Transverse colon (tissue), 3 donors: ENCODE data around the gene FYB1.

Source experiments
- POLR2A ChIP-seq: fragments of 450-650 bp; IDR thresholded peaks from one replicate; pipeline ENCODE4 v1.6.1; 2016; ENCODE audit warnings: antibody characterized with exemption, mild to moderate bottlenecking, moderate library complexity
- TF ChIP-seq, protein P1 (sequence below), 5 experiments: fragments of 200-600 bp in 3 of 5; fragments of 450-650 bp in 2 of 5; sonication (generic) in 3 of 5; IDR thresholded peaks; 1 replicate in 2 of 5; 2 replicates in 3 of 5; pipeline ENCODE4 v1.5.1; 2016 to 2017; ENCODE audit warnings: antibody characterized with exemption in 5 of 5, inconsistent platforms in 3 of 5, mild to moderate bottlenecking in 2 of 5, moderate library complexity in 1 of 5

DNA sequence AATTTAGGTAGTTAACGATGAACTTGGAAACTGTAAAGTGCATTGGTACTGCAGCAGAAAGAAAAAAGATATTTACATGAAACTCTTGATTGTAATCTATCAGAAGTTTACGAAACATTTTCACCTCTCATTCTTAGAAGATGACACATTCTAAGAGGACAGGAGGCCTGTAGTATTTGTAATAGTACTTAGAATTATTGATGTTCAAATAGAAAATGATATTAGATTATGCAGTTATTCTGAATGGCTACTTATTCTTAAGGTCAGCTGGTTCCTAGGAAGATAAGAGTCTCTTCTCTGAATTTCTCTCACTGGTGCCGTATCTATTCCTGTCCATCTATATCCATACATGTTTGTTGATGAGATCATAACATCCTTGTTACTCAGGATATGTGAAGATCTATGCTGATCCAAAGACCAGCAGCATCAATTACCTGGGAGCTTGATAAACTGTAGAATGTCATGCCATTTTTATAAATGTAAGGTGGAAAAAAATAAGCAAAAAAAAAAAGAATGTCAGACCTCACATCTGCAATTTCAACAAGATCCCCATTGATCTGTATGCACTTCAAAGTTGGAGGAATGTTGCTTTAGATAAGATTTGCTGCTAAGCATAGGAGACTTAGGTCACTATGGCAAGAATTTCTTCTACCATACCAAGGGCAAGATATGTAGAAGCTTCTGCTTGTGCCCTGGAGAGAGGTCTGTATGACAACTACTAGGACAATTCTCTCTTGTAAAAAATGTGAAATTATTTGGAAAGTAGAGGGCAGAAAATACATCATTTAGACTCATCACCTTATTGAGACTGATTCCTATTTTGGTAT lies 102.8 kb downstream of the FYB1 start:
- TF ChIP-seq, protein P1, sequence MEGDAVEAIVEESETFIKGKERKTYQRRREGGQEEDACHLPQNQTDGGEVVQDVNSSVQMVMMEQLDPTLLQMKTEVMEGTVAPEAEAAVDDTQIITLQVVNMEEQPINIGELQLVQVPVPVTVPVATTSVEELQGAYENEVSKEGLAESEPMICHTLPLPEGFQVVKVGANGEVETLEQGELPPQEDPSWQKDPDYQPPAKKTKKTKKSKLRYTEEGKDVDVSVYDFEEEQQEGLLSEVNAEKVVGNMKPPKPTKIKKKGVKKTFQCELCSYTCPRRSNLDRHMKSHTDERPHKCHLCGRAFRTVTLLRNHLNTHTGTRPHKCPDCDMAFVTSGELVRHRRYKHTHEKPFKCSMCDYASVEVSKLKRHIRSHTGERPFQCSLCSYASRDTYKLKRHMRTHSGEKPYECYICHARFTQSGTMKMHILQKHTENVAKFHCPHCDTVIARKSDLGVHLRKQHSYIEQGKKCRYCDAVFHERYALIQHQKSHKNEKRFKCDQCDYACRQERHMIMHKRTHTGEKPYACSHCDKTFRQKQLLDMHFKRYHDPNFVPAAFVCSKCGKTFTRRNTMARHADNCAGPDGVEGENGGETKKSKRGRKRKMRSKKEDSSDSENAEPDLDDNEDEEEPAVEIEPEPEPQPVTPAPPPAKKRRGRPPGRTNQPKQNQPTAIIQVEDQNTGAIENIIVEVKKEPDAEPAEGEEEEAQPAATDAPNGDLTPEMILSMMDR (IDR thresholded peaks at IDR 0.05) = no peak
- TF ChIP-seq POLR2A = no peak
